Right lobe of liver (tissue), 6 donors: Measurements from ENCODE around the gene RGS12. TPM values are rescaled to one million over a fixed set of nuclear protein-coding genes. Genes with fewer than 3 reads are reported as not detected.

Source experiments
- ATAC-seq, 4 donors: fragments of 200-7000 bp; cut with Tn5 transposase; one replicate each; pipeline ENCODE4 v1.9.1; 2020; ENCODE audit warnings: mild to moderate bottlenecking in 4 of 4, moderate library complexity in 4 of 4
- DNase-seq, 3 donors: peaks; one replicate each; pipeline ENCODE4 v3.0.0-alpha.2; 2020
- H3K27ac ChIP-seq, 3 donors: fragments of 200-600 bp; one replicate each; pipeline ENCODE4 v1.8.0; 2022
- H3K27me3 ChIP-seq, 2 donors: fragments of 200-600 bp; one replicate each; pipeline ENCODE4 v1.8.0; 2022
- H3K36me3 ChIP-seq, 4 donors: fragments of 200-600 bp; sonication (generic) in 1 of 4; one replicate each; pipeline versions ENCODE4 v1.5.1 to v1.8.0; 2017 to 2022; ENCODE audit warnings: control low read depth in 1 of 4
- H3K4me1 ChIP-seq, 4 donors: fragments of 200-600 bp; sonication (generic) in 1 of 4; one replicate each; pipeline versions ENCODE4 v1.5.1 to v1.8.0; 2017 to 2022; ENCODE audit warnings: control low read depth in 1 of 4
- H3K4me3 ChIP-seq, 3 donors: fragments of 200-600 bp; one replicate each; pipeline ENCODE4 v1.8.0; 2022
- H3K9me3 ChIP-seq, 4 donors: fragments of 200-600 bp; sonication (generic) in 1 of 4; one replicate each; pipeline versions ENCODE4 v1.5.1 to v1.8.0; 2017 to 2022; ENCODE audit warnings: control low read depth in 1 of 4
- CTCF ChIP-seq, 4 donors: fragments of 200-600 bp in 3 of 4; fragments of 450-650 bp in 1 of 4; IDR thresholded peaks; one replicate each; pipeline versions ENCODE4 v1.5.1 to v1.8.0; 2016 to 2022; ENCODE audit warnings: antibody characterized with exemption in 4 of 4, mild to moderate bottlenecking in 2 of 4
- POLR2A ChIP-seq: fragments of 450-650 bp; IDR thresholded peaks from one replicate; pipeline ENCODE4 v1.6.1; 2017; ENCODE audit warnings: antibody characterized with exemption, mild to moderate bottlenecking
- WGBS: methylation state at CpG from one replicate; pipeline ENCODE4 v1.1.6; 2018; ENCODE audit warnings: low coverage, low lambda C conversion rate; ENCODE audit not compliant: insufficient coverage; ENCODE audit errors: missing lambda C conversion rate; 5-methylcytosine and 5-hydroxymethylcytosine counted together
- intact Hi-C, 2 donors: fragments of 100-400 bp; cut with DNase I; formaldehyde crosslinking; loops; one replicate each; pipeline versions ENCODE4 v1.11.2 to v1.14.1; 2022
- total RNA-seq, 6 experiments: library from RNA; depleted of rRNA in 2 of 6; stranded (reverse); fragments of >200 nt in 2 of 6; fragmentation: NEBNext Ultra II Directional in 3 of 6; extraction: Animal tissue kit (Norgen Biotek cat#: 25700) in 3 of 6; gene quantifications; one replicate each; pipeline versions ENCODE4 v1.1.0 to v1.2.4, GENCODE V29; 2016 to 2023
- donor health status: DM: no; HTN: yes; CAD: no.
- donor health status: DM: no; HTN: no; CAD: no.
- donor health status: DM: no; HTN: no; CAD: no.
- donor health status: DM: no; HTN: yes; CAD: no.
- donor health status: DM: no; HTN: yes; CAD: no.

Gene RGS12
- total RNA-seq, 6 experiments from 2014 or later = 15.0 to 29.6 (median 22.1) TPM

DNA sequence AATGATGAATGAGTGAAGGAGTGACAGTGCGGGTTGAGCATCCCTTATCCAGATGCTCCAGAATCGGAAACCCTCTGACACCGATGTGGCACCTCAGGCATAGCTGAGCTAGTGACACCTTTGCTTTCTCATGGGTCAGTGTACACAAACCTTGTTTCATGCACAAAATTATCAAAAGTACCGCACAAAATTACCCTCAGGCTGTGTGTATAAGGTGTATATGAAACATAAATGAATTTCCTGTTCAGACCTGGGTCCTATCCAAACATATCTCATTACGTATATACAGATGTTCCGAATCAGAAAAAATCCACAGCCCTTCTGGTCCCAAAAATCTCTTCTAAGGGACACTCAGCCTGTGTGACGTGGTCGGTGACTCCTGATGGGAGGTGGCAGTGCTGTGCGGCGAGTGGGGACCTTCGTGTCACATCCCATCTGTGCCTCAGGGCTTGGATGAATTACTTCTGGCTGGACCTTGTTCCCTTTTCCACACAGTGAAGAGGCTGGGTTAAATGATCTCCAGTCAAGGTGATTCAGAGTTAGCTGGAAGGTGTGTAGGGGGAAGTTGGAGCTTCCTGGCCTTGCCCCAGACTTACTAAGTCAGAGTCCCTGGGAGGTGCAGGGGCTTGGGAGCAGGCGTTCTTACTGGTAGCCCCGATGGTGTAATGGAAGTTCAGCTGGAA is 18.8 kb downstream of the RGS12 start:
- intact Hi-C loops = no loop called here
- Histone ChIP-seq H3K4me3 (no peak overlapping the region), H3K36me3 (peaks cover 0 to under 1% (median 0%) of the 10 kb centered on the region in 4 donors), H3K27ac (no peak overlapping the region), H3K9me3 (no peaks in the 10 kb centered on the region), H3K27me3 (no peaks in the 10 kb centered on the region), H3K4me1 (no peaks in the 10 kb centered on the region)
- ATAC-seq = peak in 1 of 4 donors; percentile 29
- TF ChIP-seq CTCF (IDR thresholded peaks at IDR 0.05) (no peak), POLR2A (no peak)
- peak in 2 of 3 donors; percentile 19 to 23 for DNase-seq
- WGBS = 93% methylated on average over 8 of the region's 13 CpGs

- H3K4me1 ChIP-seq = no peaks in the 10 kb centered on the region
- peak in 2 of 3 donors; percentile 8 to 15 for DNase-seq
- ATAC-seq = no peak
- TF ChIP-seq POLR2A (no peak), CTCF (IDR thresholded peaks at IDR 0.05) (no peak)
- 85% methylated on average over 2 of the region's 8 CpGs for WGBS
- no peak overlapping the region for H3K27ac ChIP-seq
- peaks cover 0 to 3% (median 0%) of the 10 kb centered on the region in 4 donors for H3K36me3 ChIP-seq
- no peak overlapping the region for H3K4me3 ChIP-seq
- no peaks in the 10 kb centered on the region for H3K9me3 ChIP-seq
- intact Hi-C loops = no loop called here
- H3K27me3 ChIP-seq = no peaks in the 10 kb centered on the region
Observed at GRCh38 chr4:3312362-3312761, 19.5 kb downstream of the RGS12 start.

- 100% methylated on average over 2 of the region's 9 CpGs for WGBS
- no peak overlapping the region for H3K27ac ChIP-seq
- ATAC-seq (no peak), DNase-seq (peak in 2 of 3 donors; percentile 11)
- no peaks in the 10 kb centered on the region for H3K27me3 ChIP-seq
- intact Hi-C loops = no loop called here
- H3K36me3 ChIP-seq = peaks cover 0 to 3% (median 0%) of the 10 kb centered on the region in 4 donors
- no peak for TF ChIP-seq POLR2A
- TF ChIP-seq CTCF (IDR thresholded peaks at IDR 0.05) = no peak
- H3K4me3 ChIP-seq = no peak overlapping the region
- no peaks in the 10 kb centered on the region for H3K9me3 ChIP-seq
- H3K4me1 ChIP-seq = no peaks in the 10 kb centered on the region
Observed at GRCh38 chr4:3313139-3313538, 20.3 kb downstream of the RGS12 start.

DNA sequence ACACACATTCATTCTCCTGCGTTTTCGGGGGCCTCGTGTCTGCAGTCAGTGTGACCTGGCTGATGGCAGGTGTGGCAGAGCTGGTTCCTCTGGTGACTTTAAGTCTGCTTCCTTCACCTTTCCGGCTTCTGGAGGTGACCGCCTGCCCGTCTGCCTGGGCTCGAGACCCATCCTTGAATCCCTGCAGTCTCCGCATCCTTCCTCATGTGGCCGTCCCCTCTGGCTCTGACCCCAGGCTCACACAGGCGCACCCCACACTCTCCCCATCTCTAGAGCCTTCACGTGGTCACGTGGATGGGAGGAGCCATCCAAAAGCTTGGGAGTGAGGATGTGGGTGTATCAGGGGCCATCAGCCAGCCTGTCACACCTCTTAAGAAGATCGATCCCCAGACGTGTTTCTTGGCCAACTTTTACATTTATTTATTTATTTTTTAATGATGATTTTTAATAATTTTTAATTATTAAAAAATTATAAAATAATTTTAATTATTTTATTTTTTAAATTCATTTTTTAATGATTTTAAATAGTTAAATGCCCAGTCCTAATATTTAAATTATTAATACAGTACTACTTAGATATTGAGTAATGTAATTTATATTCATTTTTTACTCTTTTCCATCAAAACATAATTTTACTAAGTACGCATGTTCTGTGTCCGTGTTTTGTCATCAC is 20.9 kb downstream of the RGS12 start:
- 85% methylated on average over 9 of the region's 16 CpGs for WGBS

More for the DNA sequence above, 20.9 kb downstream of the RGS12 start:
- H3K4me1 ChIP-seq = no peaks in the 10 kb centered on the region
- no peak overlapping the region for H3K4me3 ChIP-seq
- no peak for TF ChIP-seq POLR2A
- no peak for TF ChIP-seq CTCF (IDR thresholded peaks at IDR 0.05)
- H3K9me3 ChIP-seq = no peaks in the 10 kb centered on the region
- no peaks in the 10 kb centered on the region for H3K27me3 ChIP-seq
- intact Hi-C loops = no loop called here
- no peak overlapping the region for H3K27ac ChIP-seq
- H3K36me3 ChIP-seq = peaks cover 0 to 3% (median 0%) of the 10 kb centered on the region in 4 donors
- ATAC-seq (no peak), DNase-seq (peak in 2 of 3 donors; percentile 21 to 24)
